Testis (tissue), 2 donors: ENCODE results near the gene DCLRE1B.

ENCODE experiments used
- CTCF ChIP-seq, 3 experiments: fragments of 450-650 bp in 2 of 3; fragments of 200-600 bp in 1 of 3; sonication (generic) in 1 of 3; IDR thresholded peaks; one replicate each; pipeline ENCODE4 v1.5.1; 2016 to 2019; ENCODE audit warnings: antibody characterized with exemption in 3 of 3, mild to moderate bottlenecking in 2 of 3, moderate library complexity in 1 of 3
- POLR2A ChIP-seq: fragments of 450-650 bp; IDR thresholded peaks from one replicate; pipeline ENCODE4 v1.6.1; 2017; ENCODE audit warnings: antibody characterized with exemption, mild to moderate bottlenecking, moderate library complexity

GRCh38 chr1:113917400-113918082 lies 12.4 kb downstream of the DCLRE1B start:
- no peak for TF ChIP-seq CTCF (IDR thresholded peaks at IDR 0.05)
- TF ChIP-seq POLR2A, result no peak
